ENCODE results near the gene TF. TPM values are rescaled to one million over a fixed set of nuclear protein-coding genes. Genes with fewer than 3 reads are reported as not detected.
A peak's percentile ranks its signal among the peaks of the same experiment; 100 is the strongest.
"Not testable (repeated sequence)": the region's sequence is repeated elsewhere in the genome, so short reads cannot be mapped to it uniquely, and the experiment has no call there.

The TF gene
- total RNA-seq, 1 experiment from 2014 or later: not detected

DNA sequence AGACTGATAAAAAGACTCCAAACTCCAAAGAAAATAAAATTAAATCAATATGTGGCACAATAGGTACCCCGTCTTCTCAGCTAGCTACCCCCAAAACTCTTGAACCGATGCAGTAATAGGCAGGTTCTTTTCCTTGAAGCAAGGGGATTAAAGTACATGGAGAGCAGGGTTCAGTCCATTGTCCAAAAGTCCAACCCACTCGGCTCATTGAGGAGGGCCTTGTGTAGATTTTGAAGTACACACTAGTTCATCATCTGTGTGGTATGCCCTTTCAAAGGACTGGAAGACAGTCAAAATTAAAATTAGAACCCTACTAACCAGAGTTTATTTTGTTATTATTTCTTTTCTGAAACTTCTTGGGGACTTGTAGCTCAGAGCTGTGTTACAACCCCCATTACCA, 23.3 kb downstream of the TF start:
- H3K27me3 ChIP-seq (ENCODE audit: control insufficient read depth, insufficient read depth, low read length): no peaks in the 10 kb centered on the region
- no peak for DNase-seq
- no peaks in the 10 kb centered on the region for H3K36me3 ChIP-seq (replicated peaks; ENCODE audit: control insufficient read depth, insufficient read depth, low read length)
- no peak overlapping the region for H3K4me3 ChIP-seq (ENCODE audit: insufficient read depth, low read depth, low read length)

- H3K27me3 ChIP-seq (ENCODE audit: control insufficient read depth, insufficient read depth, low read length): no peaks in the 10 kb centered on the region
These were observed 27.5 kb downstream of the TF start for GRCh38 chr3:133773732-133774131.

GRCh38 chr3:133775309-133775708, 29.1 kb downstream of the TF start:
- DNase-seq: no peak
- H3K4me3 ChIP-seq (ENCODE audit: insufficient read depth, low read depth, low read length): no peak overlapping the region
- no peaks in the 10 kb centered on the region for H3K36me3 ChIP-seq (replicated peaks; ENCODE audit: control insufficient read depth, insufficient read depth, low read length)
- no peaks in the 10 kb centered on the region for H3K27me3 ChIP-seq (ENCODE audit: control insufficient read depth, insufficient read depth, low read length)

More at GRCh38 chr3:133773732-133774131, 27.5 kb downstream of the TF start:
- DNase-seq: no peak
- Histone ChIP-seq H3K36me3 (replicated peaks; ENCODE audit: control insufficient read depth, insufficient read depth, low read length) (no peaks in the 10 kb centered on the region), H3K4me3 (ENCODE audit: insufficient read depth, low read depth, low read length) (no peak overlapping the region)

DNA sequence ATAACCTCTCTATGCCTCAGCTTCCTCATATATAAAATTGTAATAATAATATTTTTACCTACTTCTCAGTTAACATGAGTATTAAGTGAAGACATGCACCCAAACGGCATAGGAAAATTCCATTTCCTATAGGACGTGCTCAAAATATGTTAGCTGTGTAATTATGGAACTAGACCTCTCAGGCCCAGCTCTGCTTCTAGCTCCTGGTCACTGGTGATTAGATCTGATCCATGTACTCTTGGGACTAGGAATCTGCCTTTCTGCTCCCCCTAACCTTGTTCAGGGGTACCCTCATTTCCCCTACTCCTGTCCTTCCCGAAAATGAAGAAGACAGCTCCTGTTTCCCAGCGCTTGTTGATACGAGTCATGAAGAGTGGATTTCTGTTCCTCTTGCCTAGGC, 29.6 kb downstream of the TF start:
- Histone ChIP-seq H3K27me3 (ENCODE audit: control insufficient read depth, insufficient read depth, low read length) (no peaks in the 10 kb centered on the region), H3K4me3 (ENCODE audit: insufficient read depth, low read depth, low read length) (no peak overlapping the region), H3K36me3 (replicated peaks; ENCODE audit: control insufficient read depth, insufficient read depth, low read length) (no peaks in the 10 kb centered on the region)
- no peak for DNase-seq

GRCh38 chr3:133776794-133777438, 30.7 kb downstream of the TF start:
- no peak for DNase-seq
- H3K4me3 ChIP-seq (ENCODE audit: insufficient read depth, low read depth, low read length): no peak overlapping the region
- H3K36me3 ChIP-seq (replicated peaks; ENCODE audit: control insufficient read depth, insufficient read depth, low read length): no peaks in the 10 kb centered on the region
- no peaks in the 10 kb centered on the region for H3K27me3 ChIP-seq (ENCODE audit: control insufficient read depth, insufficient read depth, low read length)

GRCh38 chr3:133777807-133778568, 31.8 kb downstream of the TF start:
- Histone ChIP-seq H3K4me3 (ENCODE audit: insufficient read depth, low read depth, low read length) (no peak overlapping the region), H3K36me3 (replicated peaks; ENCODE audit: control insufficient read depth, insufficient read depth, low read length) (no peaks in the 10 kb centered on the region), H3K27me3 (ENCODE audit: control insufficient read depth, insufficient read depth, low read length) (no peaks in the 10 kb centered on the region)
- no peak for DNase-seq

GRCh38 chr3:133779626-133780203, 33.5 kb downstream of the TF start:
- Histone ChIP-seq H3K4me3 (ENCODE audit: insufficient read depth, low read depth, low read length) (no peak overlapping the region), H3K27me3 (ENCODE audit: control insufficient read depth, insufficient read depth, low read length) (no peaks in the 10 kb centered on the region), H3K36me3 (replicated peaks; ENCODE audit: control insufficient read depth, insufficient read depth, low read length) (no peaks in the 10 kb centered on the region)
- no peak for DNase-seq

GRCh38 chr3:133780756-133781155, 34.6 kb downstream of the TF start:
- not testable (repeated sequence) for DNase-seq; H3K4me3 ChIP-seq (ENCODE audit: insufficient read depth, low read depth, low read length); H3K36me3 ChIP-seq (replicated peaks; ENCODE audit: control insufficient read depth, insufficient read depth, low read length); H3K27me3 ChIP-seq (ENCODE audit: control insufficient read depth, insufficient read depth, low read length)

DNA sequence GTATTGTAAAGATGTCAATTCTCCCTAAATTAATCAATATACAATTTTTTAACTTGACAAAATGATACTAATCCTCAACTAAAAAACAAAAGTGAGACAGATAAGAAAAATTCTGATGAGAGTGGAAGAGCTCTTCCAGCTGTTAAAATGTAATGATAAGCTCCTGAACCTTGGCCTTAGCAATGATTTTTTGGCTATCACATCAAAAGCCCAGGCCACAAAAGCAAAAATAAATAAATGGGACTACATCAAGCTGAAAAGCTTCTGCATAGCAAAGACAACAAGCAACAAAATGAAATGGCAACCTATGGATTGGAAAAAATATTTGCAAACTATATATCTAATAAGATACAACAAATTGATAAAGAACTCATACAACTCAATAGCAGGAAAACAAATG, 35.4 kb downstream of the TF start:
- Histone ChIP-seq H3K27me3 (ENCODE audit: control insufficient read depth, insufficient read depth, low read length) (no peaks in the 10 kb centered on the region), H3K4me3 (ENCODE audit: insufficient read depth, low read depth, low read length) (no peak overlapping the region), H3K36me3 (replicated peaks; ENCODE audit: control insufficient read depth, insufficient read depth, low read length) (no peaks in the 10 kb centered on the region)
- DNase-seq: no peak

- no peaks in the 10 kb centered on the region for H3K27me3 ChIP-seq (ENCODE audit: control insufficient read depth, insufficient read depth, low read length)
- no peaks in the 10 kb centered on the region for H3K36me3 ChIP-seq (replicated peaks; ENCODE audit: control insufficient read depth, insufficient read depth, low read length)
- DNase-seq: no peak
- H3K4me3 ChIP-seq (ENCODE audit: insufficient read depth, low read depth, low read length): no peak overlapping the region
These were observed 36.3 kb downstream of the TF start for GRCh38 chr3:133782454-133782853.

DNA sequence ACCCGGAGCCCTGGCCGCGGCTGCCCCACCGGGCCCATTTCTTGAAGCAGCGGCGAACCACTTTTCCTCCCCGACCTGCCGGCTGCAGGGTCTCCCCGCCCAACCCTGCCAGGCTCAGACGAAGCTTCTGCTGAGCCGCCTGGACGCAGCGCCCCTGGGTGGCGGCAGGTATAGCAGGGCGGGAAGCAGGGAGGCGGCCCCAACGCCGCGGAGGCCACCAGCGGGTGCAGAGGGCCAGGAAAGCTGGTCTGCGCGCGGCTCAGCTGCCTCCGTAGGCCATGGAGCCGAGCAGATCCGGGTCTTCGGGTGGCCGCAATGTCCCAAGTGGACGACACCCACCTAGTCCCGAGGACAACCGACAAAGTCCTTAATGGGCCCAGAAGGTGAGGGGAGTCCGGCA, 37.6 kb downstream of the TF start:
- Histone ChIP-seq H3K27me3 (ENCODE audit: control insufficient read depth, insufficient read depth, low read length) (no peaks in the 10 kb centered on the region), H3K36me3 (replicated peaks; ENCODE audit: control insufficient read depth, insufficient read depth, low read length) (no peaks in the 10 kb centered on the region), H3K4me3 (ENCODE audit: insufficient read depth, low read depth, low read length) (no peak overlapping the region)
- DNase-seq: peak; percentile 56

- DNase-seq: no peak
- H3K4me3 ChIP-seq (ENCODE audit: insufficient read depth, low read depth, low read length): no peak overlapping the region
- H3K27me3 ChIP-seq (ENCODE audit: control insufficient read depth, insufficient read depth, low read length): no peaks in the 10 kb centered on the region
- no peaks in the 10 kb centered on the region for H3K36me3 ChIP-seq (replicated peaks; ENCODE audit: control insufficient read depth, insufficient read depth, low read length)
These were observed 41.8 kb downstream of the TF start for GRCh38 chr3:133788024-133788423.

DNA sequence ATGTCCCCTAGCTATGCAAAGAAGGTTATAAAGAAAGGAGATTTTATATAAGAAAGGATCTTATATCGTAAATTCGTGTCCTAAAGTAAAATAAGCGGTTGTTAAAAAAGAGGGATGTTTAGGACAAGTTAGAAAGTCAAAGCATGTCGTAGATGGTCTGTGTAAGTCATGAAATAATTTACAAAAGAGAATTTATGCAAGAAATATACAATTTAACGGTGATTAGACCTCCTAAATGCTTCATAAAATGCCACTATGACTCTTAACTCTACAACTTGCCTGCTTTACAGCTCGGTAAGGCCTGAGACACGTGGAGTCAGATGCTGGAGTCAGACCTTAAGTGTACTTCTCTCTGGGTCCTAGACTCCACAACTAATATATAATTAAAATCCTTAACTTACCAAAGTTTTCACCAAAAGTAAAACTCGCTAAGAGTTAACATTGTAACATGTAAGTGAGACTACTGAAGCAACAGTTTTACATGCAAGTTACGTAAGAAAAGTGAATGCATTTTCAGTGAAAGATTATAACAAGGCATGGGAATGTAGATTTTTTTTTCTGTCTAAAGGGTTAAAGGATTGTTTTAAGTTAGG, 46.1 kb downstream of the TF start:
- DNase-seq: no peak
- no peak overlapping the region for H3K4me3 ChIP-seq (ENCODE audit: insufficient read depth, low read depth, low read length)
- no peaks in the 10 kb centered on the region for H3K27me3 ChIP-seq (ENCODE audit: control insufficient read depth, insufficient read depth, low read length)
- no peaks in the 10 kb centered on the region for H3K36me3 ChIP-seq (replicated peaks; ENCODE audit: control insufficient read depth, insufficient read depth, low read length)

- no peaks in the 10 kb centered on the region for H3K36me3 ChIP-seq (replicated peaks; ENCODE audit: control insufficient read depth, insufficient read depth, low read length)
- H3K4me3 ChIP-seq (ENCODE audit: insufficient read depth, low read depth, low read length): no peak overlapping the region
- H3K27me3 ChIP-seq (ENCODE audit: control insufficient read depth, insufficient read depth, low read length): no peaks in the 10 kb centered on the region
- no peak for DNase-seq
These were observed 51.4 kb downstream of the TF start for GRCh38 chr3:133797396-133798105.
